ENCODE data around the gene FBXL7.

GRCh38 chr5:15604986-15605385 lies 105.0 kb downstream of the FBXL7 start:
- TF ChIP-seq, protein P1, sequence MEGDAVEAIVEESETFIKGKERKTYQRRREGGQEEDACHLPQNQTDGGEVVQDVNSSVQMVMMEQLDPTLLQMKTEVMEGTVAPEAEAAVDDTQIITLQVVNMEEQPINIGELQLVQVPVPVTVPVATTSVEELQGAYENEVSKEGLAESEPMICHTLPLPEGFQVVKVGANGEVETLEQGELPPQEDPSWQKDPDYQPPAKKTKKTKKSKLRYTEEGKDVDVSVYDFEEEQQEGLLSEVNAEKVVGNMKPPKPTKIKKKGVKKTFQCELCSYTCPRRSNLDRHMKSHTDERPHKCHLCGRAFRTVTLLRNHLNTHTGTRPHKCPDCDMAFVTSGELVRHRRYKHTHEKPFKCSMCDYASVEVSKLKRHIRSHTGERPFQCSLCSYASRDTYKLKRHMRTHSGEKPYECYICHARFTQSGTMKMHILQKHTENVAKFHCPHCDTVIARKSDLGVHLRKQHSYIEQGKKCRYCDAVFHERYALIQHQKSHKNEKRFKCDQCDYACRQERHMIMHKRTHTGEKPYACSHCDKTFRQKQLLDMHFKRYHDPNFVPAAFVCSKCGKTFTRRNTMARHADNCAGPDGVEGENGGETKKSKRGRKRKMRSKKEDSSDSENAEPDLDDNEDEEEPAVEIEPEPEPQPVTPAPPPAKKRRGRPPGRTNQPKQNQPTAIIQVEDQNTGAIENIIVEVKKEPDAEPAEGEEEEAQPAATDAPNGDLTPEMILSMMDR (IDR thresholded peaks at IDR 0.05; ENCODE audit: insufficient read depth, low read length, poor library complexity, severe bottlenecking), result no peak
- no peak for TF ChIP-seq EZH2phosphoT487 (conservative IDR thresholded peaks at IDR 0.05; ENCODE audit: low read length)
